Frontal cortex (tissue), 4 donors: Measurements from ENCODE around the gene TRAPPC3L. TPM values are rescaled to one million over a fixed set of nuclear protein-coding genes. Genes with fewer than 3 reads are reported as not detected.

Source experiments
- DNase-seq, 2 donors: peaks; one replicate each; pipeline ENCODE4 v3.0.0; 2012; ENCODE audit warnings: low spot score in 2 of 2
- FAIRE-seq: peaks from 2 replicates; lab custom pipeline; 2012; peaks lifted over from hg19 to GRCh38; lab: Jason Lieb, UNC
- total RNA-seq: library from RNA; depleted of rRNA; stranded (reverse); fragments of >200 nt; gene quantifications from one replicate; pipeline ENCODE4 v1.2.3, GENCODE V29; 2014
- donor health status: control.
- donor health status: control.
- donor health status: control.

TRAPPC3L gene
- total RNA-seq, 1 donor from 2014 or later: under 0.01 TPM

DNA sequence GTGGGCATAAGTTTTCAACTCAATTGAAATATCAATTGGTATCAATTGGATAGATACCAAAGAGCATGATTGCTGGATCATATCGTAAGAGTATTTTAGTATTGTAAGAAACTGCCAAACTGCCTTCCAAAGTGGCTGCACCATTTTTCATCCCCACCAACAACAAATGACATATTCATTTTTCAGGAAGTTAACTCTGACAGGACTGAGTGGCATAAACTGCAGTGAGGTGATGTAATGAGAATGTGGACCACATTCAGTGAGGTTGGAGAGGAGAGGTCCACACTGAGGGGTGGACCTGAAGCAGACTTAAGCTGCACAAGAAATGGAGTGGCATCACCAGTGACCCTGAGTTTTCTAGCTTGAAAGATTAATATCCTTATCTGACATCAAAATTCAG lies 95.9 kb downstream of the TRAPPC3L start:
- DNase-seq: no peak
- FAIRE-seq: no peak

DNA sequence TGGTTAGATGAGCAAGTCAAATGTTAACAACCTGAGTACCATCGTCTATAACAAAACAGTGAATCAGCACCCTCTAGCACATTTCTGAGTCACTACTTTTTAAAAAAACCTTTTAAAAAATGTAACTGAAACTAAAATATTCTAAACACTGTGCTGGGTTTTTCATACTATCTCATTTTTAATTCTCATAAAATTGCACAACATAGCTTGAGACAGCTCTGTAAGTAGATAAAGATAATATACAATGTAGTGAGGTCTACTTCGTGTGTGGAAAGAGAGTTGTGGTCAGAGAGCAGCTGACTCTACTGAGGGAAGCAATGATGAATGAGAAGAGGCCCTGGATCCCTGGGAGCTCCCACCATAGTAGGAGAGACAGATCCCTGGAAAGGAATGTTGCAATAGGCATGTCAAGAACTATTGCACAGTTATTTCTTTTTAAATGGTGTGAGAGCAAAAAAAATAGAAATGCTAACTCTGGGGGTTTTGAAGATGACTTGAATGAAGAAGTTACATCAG lies 97.9 kb downstream of the TRAPPC3L start:
- FAIRE-seq (no peak), DNase-seq (no peak)

DNA sequence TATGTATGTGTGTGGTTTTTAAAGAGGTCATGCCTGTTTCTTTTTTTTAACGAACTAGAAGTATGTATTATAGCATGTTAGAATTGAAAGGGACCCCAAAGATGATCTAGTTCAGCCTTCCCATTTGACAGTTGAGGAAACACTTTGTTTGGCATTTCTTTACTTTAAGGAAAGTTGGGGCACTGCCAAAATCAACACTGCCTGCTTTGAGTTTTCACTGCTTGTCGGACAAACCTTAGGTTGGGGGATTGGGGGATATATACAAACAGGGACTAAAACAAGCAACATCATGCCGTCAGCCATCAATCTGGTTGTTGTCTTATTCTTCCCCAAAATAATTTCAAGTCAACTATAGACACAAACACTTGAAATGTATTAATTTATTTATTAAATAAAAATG lies 98.4 kb downstream of the TRAPPC3L start:
- FAIRE-seq: no peak
- no peak for DNase-seq

DNA sequence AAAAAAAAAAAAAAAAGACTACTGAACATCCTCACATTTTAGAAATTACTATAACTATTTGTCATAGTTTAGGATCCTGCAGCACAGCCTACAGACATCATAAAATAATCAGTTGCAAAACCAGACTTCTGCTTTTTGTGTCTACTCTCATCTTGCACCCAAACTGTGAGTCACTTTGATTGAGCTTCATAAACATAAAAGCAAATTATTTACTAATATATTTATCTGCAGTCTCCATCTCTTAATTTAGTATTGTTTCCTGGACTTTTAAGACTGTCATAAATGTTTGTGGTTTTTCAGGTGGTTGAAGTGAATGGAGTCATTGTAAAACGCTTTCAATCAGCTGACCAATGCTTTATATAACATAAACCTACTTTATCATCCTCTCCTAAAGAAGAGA lies 99.1 kb downstream of the TRAPPC3L start:
- DNase-seq: no peak
- no peak for FAIRE-seq

DNA sequence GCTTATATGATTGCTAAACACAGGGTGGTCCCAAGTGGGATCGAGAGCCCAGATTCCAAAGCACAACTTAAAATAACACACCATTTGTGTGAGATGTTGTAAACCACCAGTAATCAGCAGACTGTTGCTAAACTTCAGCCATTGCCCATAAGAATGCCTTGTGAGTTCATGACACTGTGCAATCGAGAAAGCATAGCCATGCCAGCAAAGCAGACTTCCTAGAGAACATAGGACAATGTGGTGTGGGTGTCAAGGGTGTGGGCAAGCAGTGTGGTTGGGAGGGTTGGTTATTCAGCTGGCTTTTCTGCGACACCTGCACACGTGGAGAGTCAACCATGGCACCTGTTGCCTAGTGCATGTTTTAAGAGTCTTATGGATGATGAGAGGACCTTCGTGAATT lies 100.4 kb downstream of the TRAPPC3L start:
- FAIRE-seq: no peak
- DNase-seq: no peak

Other genes starting within 250 kb of the TRAPPC3L start
- gene DSE, start 174.7 kb downstream of the TRAPPC3L start, total RNA-seq: 20.4 TPM
- gene CALHM6, start 84.3 kb downstream of the TRAPPC3L start, total RNA-seq: 4.5 TPM
- gene CALHM5, start 34.0 kb downstream of the TRAPPC3L start, total RNA-seq: 0.41 TPM
- gene CALHM4, start 8.1 kb upstream of the TRAPPC3L start, total RNA-seq: not detected
- 26.5 TPM for gene RWDD1, start 25.8 kb upstream of the TRAPPC3L start, total RNA-seq
- gene RSPH4A, start 70.8 kb upstream of the TRAPPC3L start, total RNA-seq: 1.6 TPM
- gene ZUP1, start 123.1 kb upstream of the TRAPPC3L start, total RNA-seq: 46.9 TPM
- 52.6 TPM for gene KPNA5, start 135.5 kb upstream of the TRAPPC3L start, total RNA-seq
- gene FAM162B, start 220.0 kb upstream of the TRAPPC3L start, total RNA-seq: 1.2 TPM